Endodermal cell (in vitro differentiated cells): Measurements from ENCODE around the gene TSHZ2. TPM values are rescaled to one million over a fixed set of nuclear protein-coding genes. Genes with fewer than 3 reads are reported as not detected.

ENCODE experiments used
- DNase-seq: peaks from one replicate; pipeline ENCODE4 v3.0.0-alpha.2; 2017
- H3K27ac ChIP-seq: 2 replicates; pipeline ENCODE4 v1.5.1; 2013; ENCODE audit warnings: mild to moderate bottlenecking, low read depth, low read length, moderate library complexity
- H3K27me3 ChIP-seq: 2 replicates; pipeline ENCODE4 v1.6.1; 2013; ENCODE audit warnings: mild to moderate bottlenecking, low read length, moderate library complexity; ENCODE audit not compliant: insufficient read depth, control insufficient read depth, poor library complexity, severe bottlenecking
- H3K36me3 ChIP-seq: 2 replicates; pipeline ENCODE4 v1.7.0; 2013; ENCODE audit warnings: mild to moderate bottlenecking, low read length, moderate library complexity; ENCODE audit not compliant: control insufficient read depth, insufficient read depth
- H3K4me1 ChIP-seq: one replicate; pipeline ENCODE4 v1.7.0; 2013; ENCODE audit warnings: low read length; ENCODE audit not compliant: control insufficient read depth, insufficient read depth
- H3K4me3 ChIP-seq: 2 replicates; pipeline ENCODE4 v1.5.1; 2013; ENCODE audit warnings: mild to moderate bottlenecking, low read length, moderate library complexity
- H3K9ac ChIP-seq: 2 replicates; pipeline ENCODE4 v1.6.1; 2013; ENCODE audit warnings: mild to moderate bottlenecking, low read length, moderate library complexity; ENCODE audit not compliant: poor library complexity, severe bottlenecking; ENCODE audit errors: extremely low read depth
- H3K9me3 ChIP-seq: 2 replicates; pipeline ENCODE4 v1.6.1; 2013; ENCODE audit warnings: mild to moderate bottlenecking, low read length, moderate library complexity; ENCODE audit not compliant: control insufficient read depth
- H3K27ac Mint-ChIP-seq: 2 replicates; pipeline ENCODE4 v1.8.0; 2020; ENCODE audit warnings: mixed read lengths
- H3K27me3 Mint-ChIP-seq: 2 replicates; pipeline ENCODE4 v1.8.0; 2021; ENCODE audit warnings: mild to moderate bottlenecking, mixed read lengths; ENCODE audit not compliant: insufficient read depth
- H3K36me3 Mint-ChIP-seq: 2 replicates; pipeline ENCODE4 v1.8.0; 2020; ENCODE audit warnings: low read depth, mixed read lengths
- H3K4me1 Mint-ChIP-seq: 2 replicates; pipeline ENCODE4 v1.8.0; 2020; ENCODE audit warnings: mixed read lengths
- H3K4me3 Mint-ChIP-seq: 2 replicates; pipeline ENCODE4 v1.8.0; 2020; ENCODE audit warnings: mild to moderate bottlenecking, moderate library complexity, mixed read lengths
- H3K9me3 Mint-ChIP-seq: 2 replicates; pipeline ENCODE4 v1.8.0; 2020; ENCODE audit warnings: mild to moderate bottlenecking, mixed read lengths
- WGBS, 2 experiments: methylation state at CpG; one replicate each; pipeline versions ENCODE4 v1.1.5 to v1.1.7; 2013; ENCODE audit warnings: missing lambda C conversion rate in 2 of 2, mixed read lengths in 1 of 2; ENCODE audit not compliant: insufficient coverage in 1 of 2, insufficient read length in 1 of 2; 5-methylcytosine and 5-hydroxymethylcytosine counted together
- total RNA-seq, 2 donors: library from RNA; stranded (reverse); fragmentation: NEBNext Ultra II Directional in 1 of 2; extraction: Animal tissue kit (Norgen Biotek cat#: 25700) in 1 of 2; gene quantifications; 2 replicates in 1 of 2; 3 replicates in 1 of 2; pipeline ENCODE4 v1.2.1, GENCODE V29; 2021
- TF ChIP-seq, protein P1 (sequence below): fragments of 200-600 bp; sonication (generic); conservative IDR thresholded peaks from 2 replicates; pipeline ENCODE4 v1.5.0; 2021; ENCODE audit warnings: antibody characterized with exemption, mild to moderate bottlenecking

The TSHZ2 gene
- total RNA-seq, 2 donors from 2014 or later: 0.07 to 0.31 TPM

DNA sequence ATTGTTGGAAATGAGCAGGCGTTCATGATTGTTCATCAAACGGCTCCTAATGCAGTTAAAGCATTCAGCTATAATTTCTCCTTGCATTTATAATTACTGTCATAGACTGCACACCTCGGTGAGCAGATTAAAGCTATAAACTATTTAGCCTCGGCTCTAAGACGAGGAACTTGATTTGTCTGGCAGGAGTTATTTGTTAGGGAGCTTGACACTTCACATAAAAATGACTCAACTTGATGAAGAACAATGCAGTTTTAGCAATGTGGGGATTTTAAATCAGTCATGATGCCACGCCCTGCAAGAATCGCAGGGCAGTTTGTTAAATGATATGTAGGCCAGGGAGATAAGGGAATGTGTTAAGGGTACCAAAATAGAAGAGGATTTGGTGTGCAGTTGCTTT is 290.2 kb downstream of the TSHZ2 start:
- Mint-ChIP-seq H3K9me3 (no peaks in the 10 kb centered on the region), H3K27ac (no peak overlapping the region), H3K4me3 (no peak overlapping the region), H3K27me3 (no peaks in the 10 kb centered on the region), H3K4me1 (peaks cover 4% of the 10 kb centered on the region), H3K36me3 (no peaks in the 10 kb centered on the region)
- no peak overlapping the region for H3K9ac ChIP-seq
- H3K36me3 ChIP-seq: no peaks in the 10 kb centered on the region
- H3K27ac ChIP-seq: no peak overlapping the region
- H3K4me1 ChIP-seq: no peaks in the 10 kb centered on the region
- H3K4me3 ChIP-seq: no peak overlapping the region
- whole genome bisulfite sequencing, 2 experiments: 81 to 87% methylated on average over 5 to 7 of the region's 7 CpGs
- DNase-seq: no peak
- H3K27me3 ChIP-seq: no peaks in the 10 kb centered on the region
- TF ChIP-seq, protein P1, sequence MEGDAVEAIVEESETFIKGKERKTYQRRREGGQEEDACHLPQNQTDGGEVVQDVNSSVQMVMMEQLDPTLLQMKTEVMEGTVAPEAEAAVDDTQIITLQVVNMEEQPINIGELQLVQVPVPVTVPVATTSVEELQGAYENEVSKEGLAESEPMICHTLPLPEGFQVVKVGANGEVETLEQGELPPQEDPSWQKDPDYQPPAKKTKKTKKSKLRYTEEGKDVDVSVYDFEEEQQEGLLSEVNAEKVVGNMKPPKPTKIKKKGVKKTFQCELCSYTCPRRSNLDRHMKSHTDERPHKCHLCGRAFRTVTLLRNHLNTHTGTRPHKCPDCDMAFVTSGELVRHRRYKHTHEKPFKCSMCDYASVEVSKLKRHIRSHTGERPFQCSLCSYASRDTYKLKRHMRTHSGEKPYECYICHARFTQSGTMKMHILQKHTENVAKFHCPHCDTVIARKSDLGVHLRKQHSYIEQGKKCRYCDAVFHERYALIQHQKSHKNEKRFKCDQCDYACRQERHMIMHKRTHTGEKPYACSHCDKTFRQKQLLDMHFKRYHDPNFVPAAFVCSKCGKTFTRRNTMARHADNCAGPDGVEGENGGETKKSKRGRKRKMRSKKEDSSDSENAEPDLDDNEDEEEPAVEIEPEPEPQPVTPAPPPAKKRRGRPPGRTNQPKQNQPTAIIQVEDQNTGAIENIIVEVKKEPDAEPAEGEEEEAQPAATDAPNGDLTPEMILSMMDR: no peak
- H3K9me3 ChIP-seq: no peaks in the 10 kb centered on the region

DNA sequence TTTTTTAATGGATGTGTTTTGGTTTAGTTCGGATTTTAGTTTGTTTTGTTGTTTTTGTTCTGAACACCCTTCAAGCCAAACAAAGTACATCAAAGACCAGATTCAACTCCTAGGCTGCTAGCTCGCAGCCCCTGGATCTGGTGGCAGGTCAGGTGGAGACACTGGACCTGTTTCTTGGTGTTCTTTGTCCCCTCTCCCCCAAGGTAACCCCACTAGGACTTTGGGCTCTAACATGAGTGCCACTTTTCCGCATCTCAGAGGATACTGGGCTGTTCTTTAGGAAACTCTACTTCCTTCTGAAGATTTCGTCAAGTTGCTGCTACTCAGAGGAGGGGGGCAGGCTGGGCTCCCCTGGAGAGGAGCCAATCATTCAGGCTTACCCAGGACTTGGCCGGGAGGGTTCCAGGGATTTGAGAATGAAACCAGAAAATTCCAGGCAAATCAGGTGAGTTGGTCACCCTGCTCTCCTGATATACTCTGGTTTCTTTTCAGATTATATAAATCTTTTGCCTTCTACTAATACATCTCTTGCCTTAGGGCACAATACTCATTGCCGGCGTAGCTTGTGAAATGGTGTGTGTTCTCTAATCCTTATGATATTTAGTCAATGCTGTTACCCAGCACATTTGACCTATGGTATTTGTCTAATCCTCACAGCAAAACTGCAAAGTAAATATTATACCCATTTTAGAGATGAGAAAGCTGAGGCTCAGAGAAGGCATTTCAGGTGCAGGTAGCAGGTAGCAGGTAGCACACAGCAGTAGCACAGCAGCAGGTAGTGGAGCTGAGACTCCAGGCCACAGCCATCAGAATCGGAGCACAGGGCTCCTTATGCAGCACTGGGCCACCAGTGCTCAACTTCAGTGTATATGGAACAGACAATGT is 291.6 kb downstream of the TSHZ2 start:
- H3K4me3 ChIP-seq: no peak overlapping the region
- no peak overlapping the region for H3K9ac ChIP-seq
- no peaks in the 10 kb centered on the region for H3K27me3 Mint-ChIP-seq
- no peaks in the 10 kb centered on the region for H3K9me3 ChIP-seq
- H3K36me3 Mint-ChIP-seq: no peaks in the 10 kb centered on the region
- no peak overlapping the region for H3K27ac Mint-ChIP-seq
- no peaks in the 10 kb centered on the region for H3K9me3 Mint-ChIP-seq
- no peak overlapping the region for H3K4me3 Mint-ChIP-seq
- no peak for DNase-seq
- peaks cover 4% of the 10 kb centered on the region for H3K4me1 Mint-ChIP-seq
- H3K27me3 ChIP-seq: no peaks in the 10 kb centered on the region
- no peaks in the 10 kb centered on the region for H3K36me3 ChIP-seq
- no peak overlapping the region for H3K27ac ChIP-seq
- 89 to 96% methylated on average over 5 to 8 of the region's 8 CpGs for WGBS, 2 experiments
- no peaks in the 10 kb centered on the region for H3K4me1 ChIP-seq
- TF ChIP-seq, protein P1: no peak

DNA sequence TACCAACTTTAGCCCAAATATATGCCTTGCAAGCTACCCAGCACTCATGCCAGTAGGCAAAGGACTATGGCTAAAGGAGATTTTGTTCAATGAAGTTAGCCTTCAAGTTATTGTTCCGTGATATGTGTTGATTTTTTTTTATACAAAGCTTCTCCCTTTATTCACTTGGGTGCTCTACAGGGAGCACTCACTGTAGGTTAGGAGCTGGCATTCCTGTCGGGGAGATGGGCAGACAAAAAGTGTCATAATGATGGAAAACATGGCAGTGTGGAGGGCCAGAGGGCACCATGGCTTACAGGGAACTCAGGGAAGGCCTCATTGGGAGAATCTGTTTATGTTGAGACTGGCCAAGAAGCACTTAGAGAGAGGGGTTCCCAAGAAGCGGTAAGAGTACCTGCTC is 292.4 kb downstream of the TSHZ2 start:
- H3K27me3 Mint-ChIP-seq: no peaks in the 10 kb centered on the region
- 80 to 94% methylated on average over 2 to 3 of the region's 3 CpGs for WGBS, 2 experiments
- DNase-seq: no peak

More for the DNA sequence above, 292.4 kb downstream of the TSHZ2 start:
- TF ChIP-seq, protein P1: no peak
- Mint-ChIP-seq H3K36me3 (no peaks in the 10 kb centered on the region), H3K4me1 (peaks cover 4% of the 10 kb centered on the region), H3K9me3 (no peaks in the 10 kb centered on the region), H3K4me3 (no peak overlapping the region), H3K27ac (no peak overlapping the region)
- no peak overlapping the region for H3K4me3 ChIP-seq
- H3K9ac ChIP-seq: no peak overlapping the region
- no peaks in the 10 kb centered on the region for H3K9me3 ChIP-seq
- no peak overlapping the region for H3K27ac ChIP-seq
- no peaks in the 10 kb centered on the region for H3K4me1 ChIP-seq
- H3K36me3 ChIP-seq: no peaks in the 10 kb centered on the region
- no peaks in the 10 kb centered on the region for H3K27me3 ChIP-seq
